Measurements from ENCODE around the gene CAPN7. TPM values are rescaled to one million over a fixed set of nuclear protein-coding genes. Genes with fewer than 3 reads are reported as not detected.

Gene CAPN7
- total and polyA plus RNA-seq, 2 donors (not counting 1 experiment from before 2014, with no cell fraction given): 40.4 to 85.9 TPM

DNA sequence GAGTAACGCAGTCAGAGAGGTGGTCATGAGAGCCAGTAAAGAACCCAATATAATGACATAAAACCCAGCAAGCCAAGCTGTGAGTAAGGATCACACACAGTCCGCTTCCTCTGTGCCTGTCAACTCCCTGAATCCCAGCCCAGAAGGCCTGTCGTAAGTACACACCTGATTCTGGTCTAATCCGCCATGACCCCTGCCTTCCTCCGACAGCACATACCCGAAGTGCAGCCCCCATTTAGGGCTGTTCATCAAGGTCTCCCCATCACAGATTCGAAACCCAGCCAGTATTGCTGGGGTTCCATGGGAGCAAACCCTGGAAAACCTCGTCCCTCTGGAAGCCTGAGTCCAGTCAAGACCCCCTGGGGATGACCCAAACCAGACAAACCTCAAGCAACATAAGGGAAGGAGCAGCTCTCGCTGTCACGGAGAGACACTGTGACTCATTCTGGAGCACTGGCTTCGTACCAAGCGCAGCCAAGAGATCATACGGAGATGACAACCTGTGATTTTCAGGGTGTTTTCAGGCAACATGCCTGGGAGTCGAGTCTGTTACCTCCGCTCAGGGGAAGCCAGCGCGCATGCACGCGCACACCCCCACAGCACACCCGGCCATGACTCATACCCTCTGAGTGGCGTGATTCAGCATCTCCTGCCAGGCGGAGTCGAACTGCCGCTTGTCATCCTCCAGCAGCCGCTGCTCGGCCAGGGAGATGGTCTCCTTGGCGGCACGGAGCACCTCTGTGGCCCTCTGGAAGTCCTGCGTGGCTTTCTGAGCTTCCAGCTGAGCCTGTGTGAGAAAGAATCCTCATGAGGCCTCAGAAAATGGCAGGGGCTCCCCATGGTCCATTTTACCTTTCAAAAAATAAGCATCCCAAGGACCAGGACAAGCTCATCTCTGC lies 63.3 kb downstream of the CAPN7 start:
- H3K79me2 ChIP-seq (ENCODE audit: control insufficient read depth, insufficient read depth, low read length): peaks cover 65% of the 10 kb centered on the region
- peak overlapping the region; percentile 2 for H3K9ac ChIP-seq (ENCODE audit: low read length)
- H3K27ac Mint-ChIP-seq: peak overlapping the region; percentile 89
- H3K4me3 ChIP-seq (ENCODE audit: control extremely low read depth in 1 of 5, extremely low read depth in 1 of 5, insufficient read depth in 1 of 5, low read depth in 2 of 5, low read length in 4 of 5): peak overlapping the region in 1 of 5 experiments; percentile 23
- ChIA-PET POLR2A (interaction anchor here (0.8 to 2.2 kb wide), 4 partner anchors 23 to 129 kb away, joined by 3 to 6 read pairs (median 4); partner anchors contain the start of gene SH3BP5), CTCF (interaction anchor here (0.7 to 13.8 kb wide), 27 partner anchors 8 to 287 kb away, joined by 3 to 421 read pairs (median 11); partner anchors contain the start of gene SH3BP5)
- no peaks in the 10 kb centered on the region for H3K27me3 ChIP-seq (replicated peaks in 1 of 4; ENCODE audit: control extremely low read depth in 1 of 4, control insufficient read depth in 3 of 4, insufficient read depth in 4 of 4, low read length in 3 of 4)
- TF ChIP-seq EZH2 (IDR thresholded peaks at IDR 0.05; ENCODE audit: borderline replicate concordance, insufficient read depth, low read depth, low read length, poor library complexity, severe bottlenecking) (no peak), CTCF (IDR thresholded peaks at IDR 0.05) (no peak)
- peaks cover 78 to 88% of the 10 kb centered on the region in 2 donors for H3K4me1 ChIP-seq (ENCODE audit: control insufficient read depth in 2 of 2, insufficient read depth in 2 of 2, low read length in 2 of 2)
- H3K27me3 Mint-ChIP-seq: no peaks in the 10 kb centered on the region
- peaks cover 98% of the 10 kb centered on the region for H4K20me1 ChIP-seq (ENCODE audit: control insufficient read depth, insufficient read depth, low read length, poor library complexity, severe bottlenecking)
- 34% methylated on average over 29 of the region's 29 CpGs for WGBS (ENCODE audit: insufficient coverage)
- H3K4me1 Mint-ChIP-seq: peaks cover 80% of the 10 kb centered on the region
- no peaks in the 10 kb centered on the region for H3K9me3 Mint-ChIP-seq (ENCODE audit: insufficient read depth)
- peaks cover 0 to under 1% (median 0%) of the 10 kb centered on the region in 3 donors for H3K9me3 ChIP-seq (ENCODE audit: control extremely low read depth in 1 of 3, control insufficient read depth in 2 of 3, insufficient read depth in 1 of 3, low read length in 2 of 3)
- peak; percentile 50 for ATAC-seq (ENCODE audit: low read depth)
- H3K4me3 Mint-ChIP-seq: peak overlapping the region; percentile 80
- DNase-seq: peak; percentile 70
- H3K36me3 ChIP-seq (replicated peaks in 1 of 2; ENCODE audit: control extremely low read depth in 1 of 2, control insufficient read depth in 1 of 2, extremely low read depth in 1 of 2, insufficient read depth in 2 of 2, low read length in 1 of 2): peaks cover 7 to 54% of the 10 kb centered on the region in 2 experiments
- H3K27ac ChIP-seq (ENCODE audit: low read length in 2 of 2): peak overlapping the region; percentile 41 to 44
- intact Hi-C loops (cut with micrococcal nuclease): loop anchor here (1.0 to 2.0 kb wide), 2 partner anchors 37 to 63 kb away; partner anchors contain the start of gene CAPN7
- no peak overlapping the region for H2AFZ ChIP-seq (ENCODE audit: insufficient read depth, low read depth, low read length, poor library complexity, severe bottlenecking)
- H3K4me2 ChIP-seq (replicated peaks; ENCODE audit: low read depth, low read length, poor library complexity, severe bottlenecking): peak overlapping the region; percentile 62
